Measurements from ENCODE around the gene RERE.
"Not testable (repeated sequence)": the region's sequence is repeated elsewhere in the genome, so short reads cannot be mapped to it uniquely, and the experiment has no call there.

The RERE gene

DNA sequence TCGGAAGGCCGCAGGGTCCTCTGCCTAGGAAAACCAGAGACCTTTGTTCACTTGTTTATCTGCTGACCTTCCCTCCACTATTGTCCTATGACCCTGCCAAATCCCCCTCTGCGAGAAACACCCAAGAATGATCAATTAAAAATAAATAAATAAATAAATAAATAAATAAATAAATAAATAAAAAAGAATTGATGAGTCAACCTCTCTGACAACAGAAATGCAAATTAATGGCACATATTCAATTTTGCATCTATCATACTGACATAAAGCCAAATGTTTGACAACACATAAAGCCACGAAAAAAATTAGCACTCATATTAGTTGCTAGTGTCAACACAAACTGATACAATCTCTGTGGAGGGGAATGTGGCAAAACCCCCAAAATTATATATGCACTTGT lies 314.5 kb downstream of the RERE start:
- DNase-seq, result not testable (repeated sequence)

DNA sequence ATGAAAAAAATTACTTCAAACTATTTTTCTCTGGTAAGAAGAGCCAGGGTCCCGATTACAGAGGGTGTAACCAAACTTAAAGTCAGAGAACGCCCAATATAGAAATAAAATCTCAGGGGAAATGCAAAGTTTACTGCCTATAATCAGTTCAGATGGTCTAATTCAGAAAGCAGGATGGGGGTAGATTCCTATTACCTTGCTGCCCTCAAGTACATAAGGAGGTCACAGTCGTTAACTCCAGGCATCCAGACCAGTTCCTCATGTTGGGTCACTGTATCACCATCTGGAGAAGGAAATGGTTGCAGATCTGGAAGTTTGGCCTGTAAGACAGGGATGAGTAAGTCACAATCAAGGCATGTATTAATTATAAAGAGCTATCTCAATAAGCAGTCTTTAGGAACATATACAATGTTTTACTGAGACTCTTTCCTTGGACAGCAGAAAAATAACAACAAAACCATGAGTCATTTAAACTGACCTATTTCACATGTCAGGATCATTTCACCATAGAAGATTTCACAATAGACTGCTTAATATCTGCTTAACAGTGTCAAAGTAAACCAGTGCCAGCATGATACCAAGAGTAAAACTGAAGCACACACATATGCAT lies 320.1 kb downstream of the RERE start:
- DNase-seq, result no peak

DNA sequence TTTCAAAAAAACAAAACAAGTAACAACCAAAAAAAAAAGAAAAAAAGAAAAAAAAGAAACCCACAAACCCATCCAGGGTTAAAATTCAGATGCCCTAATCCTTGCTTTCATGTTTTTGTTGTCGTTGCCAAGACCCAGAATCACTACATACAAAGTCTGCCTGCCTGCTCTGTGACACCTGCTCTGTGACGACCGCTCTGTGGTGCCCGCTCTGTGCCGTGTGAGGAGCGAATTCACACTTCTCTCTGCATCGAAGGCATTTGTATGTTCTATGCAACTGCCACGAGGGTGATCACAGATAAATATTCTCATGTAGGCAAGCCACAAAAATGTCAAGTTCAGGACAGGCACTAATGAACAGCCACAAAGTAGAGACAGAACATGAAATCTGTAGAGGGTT lies 321.0 kb downstream of the RERE start:
- DNase-seq, result no peak

DNA sequence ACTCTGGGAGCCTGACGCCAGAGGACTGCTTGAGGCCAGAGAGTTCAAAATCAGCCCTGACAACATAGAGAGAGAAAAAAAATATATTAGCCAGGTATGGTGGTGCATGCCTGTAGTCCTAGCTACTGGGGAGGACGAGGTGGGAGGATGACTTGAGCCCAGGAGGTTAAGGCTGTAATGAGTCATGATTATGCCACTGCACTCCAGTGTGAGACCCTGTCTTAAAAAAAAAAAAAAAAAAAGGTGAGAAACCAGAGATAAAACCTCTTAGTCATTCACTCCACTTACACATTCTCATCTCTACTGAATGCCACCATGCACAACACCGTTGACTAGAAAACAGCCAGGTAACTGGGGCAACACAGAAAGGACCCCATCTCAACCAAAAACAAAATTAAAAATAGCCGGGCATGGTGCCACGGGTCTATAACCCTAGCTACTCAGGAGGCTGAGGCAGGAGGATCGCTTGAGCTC lies 321.5 kb downstream of the RERE start:
- DNase-seq, result no peak

DNA sequence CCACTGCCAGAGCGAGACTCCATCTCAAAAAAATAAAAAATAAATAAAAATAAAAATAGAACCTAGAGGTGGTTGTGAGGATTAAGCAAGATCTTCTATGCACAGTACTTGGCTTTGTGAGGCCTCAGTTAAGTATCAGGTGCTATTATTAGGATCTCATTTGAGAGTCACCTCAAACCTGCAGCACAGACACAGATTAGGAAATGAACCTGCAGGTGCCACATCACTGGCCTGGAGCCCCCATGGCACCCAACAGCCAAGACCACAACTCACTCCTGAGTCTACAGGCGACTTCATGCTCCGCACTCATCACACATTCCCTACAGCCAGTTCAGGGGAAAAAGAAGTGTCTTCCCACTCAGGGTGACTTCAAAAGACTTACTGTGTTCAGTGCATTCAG lies 322.8 kb downstream of the RERE start:
- DNase-seq, result no peak

DNA sequence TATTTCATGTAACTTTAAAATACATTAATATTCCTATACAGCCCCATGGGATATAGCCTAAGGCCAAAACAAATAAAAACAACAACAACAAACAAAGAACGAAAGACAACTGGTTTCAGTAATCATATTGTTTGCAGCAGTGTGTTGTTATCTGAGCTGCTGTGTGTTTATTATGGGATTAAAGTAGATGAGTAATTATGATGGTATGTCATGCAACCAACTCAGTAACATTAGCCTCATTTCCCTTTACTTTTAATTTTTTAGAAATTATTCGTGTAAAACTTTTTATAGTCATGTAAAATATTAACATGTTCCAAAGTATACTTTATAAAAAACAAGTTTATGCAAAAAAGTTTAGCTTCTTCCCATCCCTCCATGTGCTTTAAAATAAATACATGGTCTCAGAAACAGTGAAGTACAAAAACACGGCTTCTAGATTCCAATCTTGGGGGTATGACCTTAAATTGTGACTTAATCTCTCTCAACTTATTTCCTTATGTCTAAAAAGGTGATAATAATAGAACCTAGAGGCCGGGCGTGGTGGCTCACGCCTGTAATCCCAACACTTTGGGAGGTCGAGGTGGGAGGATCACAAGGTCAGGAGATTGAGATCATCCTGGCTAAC lies 323.4 kb downstream of the RERE start:
- DNase-seq, result no peak

DNA sequence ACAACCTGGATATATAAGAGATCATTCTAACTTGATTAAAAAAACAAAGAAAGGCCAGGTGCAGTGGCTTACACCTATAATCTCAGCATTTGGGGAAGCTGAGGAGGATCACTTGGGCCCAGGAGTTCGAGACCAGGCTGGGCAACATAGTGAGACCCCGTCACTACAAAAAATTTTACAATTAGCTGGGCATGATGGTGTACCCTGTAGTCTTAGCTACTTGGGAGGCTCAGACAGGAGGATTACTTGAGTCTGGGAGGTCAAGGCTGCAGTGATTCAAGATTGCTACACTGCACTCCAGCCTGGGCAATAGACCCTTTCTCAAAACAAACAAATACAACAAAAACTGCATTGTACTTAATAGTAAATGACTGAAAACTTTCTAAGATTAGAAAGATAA lies 330.2 kb downstream of the RERE start:
- no peak for DNase-seq

DNA sequence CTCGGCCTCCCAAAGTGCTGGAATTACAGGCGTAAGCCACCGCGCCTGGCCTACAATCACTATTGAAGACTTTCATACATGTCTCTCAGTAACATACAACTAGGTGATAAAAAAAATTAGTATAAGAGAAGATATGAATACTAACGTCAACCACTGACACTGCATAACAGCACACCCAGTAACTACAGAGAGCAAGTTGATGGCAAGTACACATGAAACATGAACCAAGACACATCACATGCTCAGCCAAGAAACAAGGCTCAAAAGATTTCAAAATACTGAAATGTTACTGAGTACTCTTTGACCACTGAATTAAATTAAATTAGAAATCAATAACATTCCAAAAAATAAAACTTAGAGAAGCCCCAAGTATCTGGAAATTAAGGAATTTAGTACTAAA lies 331.4 kb downstream of the RERE start:
- DNase-seq, result no peak

DNA sequence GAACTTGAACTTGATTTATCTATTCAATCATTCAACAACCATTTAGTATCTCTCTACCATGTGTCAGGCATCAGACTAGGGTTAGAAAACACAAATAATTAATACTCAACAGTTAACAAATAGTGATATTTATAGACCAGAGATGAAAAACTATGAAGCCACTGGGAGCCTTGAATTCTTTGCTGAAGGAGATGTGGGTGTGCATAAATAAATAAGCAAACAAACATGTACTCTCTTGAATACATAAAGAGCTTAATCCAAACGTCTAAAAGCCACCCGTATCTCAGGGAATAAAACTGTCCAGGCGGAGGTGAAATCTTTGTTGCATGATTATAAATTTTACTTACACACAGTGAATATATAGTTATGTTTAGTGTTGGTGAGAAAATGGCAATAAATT lies 333.9 kb downstream of the RERE start:
- DNase-seq, result no peak

DNA sequence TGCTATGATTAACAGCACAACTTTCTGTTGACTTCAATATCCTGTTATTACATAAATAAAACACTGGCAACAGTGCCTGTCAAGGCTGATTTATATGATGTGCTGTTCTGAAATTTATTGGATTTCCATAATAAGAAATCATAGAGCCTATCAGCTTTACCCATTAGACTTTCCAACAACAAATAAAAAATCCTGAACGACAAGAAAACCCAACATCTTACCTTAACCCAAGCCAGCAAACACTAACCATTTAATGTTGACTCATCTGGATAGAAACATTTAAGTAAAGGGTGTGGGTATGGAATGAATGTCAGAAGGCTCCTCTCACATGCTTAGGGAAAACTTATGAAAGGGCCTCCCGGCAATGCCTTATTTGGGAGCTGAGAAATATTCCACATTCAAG lies 334.5 kb downstream of the RERE start:
- DNase-seq, result no peak

DNA sequence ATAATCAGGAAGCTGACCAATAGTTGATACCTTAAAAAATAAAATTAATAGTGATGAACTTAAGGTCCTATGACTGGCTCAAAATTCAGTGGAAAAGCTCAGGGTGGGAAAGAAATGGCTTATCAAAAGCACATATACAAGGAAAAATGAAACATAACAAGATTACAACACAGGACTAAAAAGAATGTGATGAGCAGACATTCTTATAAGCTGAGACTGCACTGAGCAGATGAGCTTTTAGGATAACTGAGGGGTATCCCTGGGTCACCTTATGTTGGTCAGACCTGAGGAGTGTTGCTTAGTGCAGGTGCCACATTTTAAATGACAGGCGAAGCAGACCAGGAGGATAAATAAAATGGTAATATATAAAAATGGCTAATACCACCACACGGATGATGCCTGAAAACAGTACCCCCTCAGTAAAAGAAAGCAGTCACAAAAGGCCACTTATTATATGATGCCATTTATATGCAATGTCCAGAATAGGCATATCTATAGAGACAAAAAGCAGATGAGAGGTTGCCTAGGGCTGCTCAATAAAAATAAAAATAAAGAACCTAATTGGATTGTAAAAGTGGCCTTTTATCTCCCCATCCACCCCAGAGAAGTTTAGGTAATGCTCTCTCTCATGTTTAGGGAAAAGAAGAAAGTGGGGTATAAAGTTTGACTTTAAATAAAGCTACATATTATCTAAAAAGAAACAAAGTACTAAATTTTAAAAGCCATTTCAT lies 335.6 kb downstream of the RERE start:
- DNase-seq, result no peak

DNA sequence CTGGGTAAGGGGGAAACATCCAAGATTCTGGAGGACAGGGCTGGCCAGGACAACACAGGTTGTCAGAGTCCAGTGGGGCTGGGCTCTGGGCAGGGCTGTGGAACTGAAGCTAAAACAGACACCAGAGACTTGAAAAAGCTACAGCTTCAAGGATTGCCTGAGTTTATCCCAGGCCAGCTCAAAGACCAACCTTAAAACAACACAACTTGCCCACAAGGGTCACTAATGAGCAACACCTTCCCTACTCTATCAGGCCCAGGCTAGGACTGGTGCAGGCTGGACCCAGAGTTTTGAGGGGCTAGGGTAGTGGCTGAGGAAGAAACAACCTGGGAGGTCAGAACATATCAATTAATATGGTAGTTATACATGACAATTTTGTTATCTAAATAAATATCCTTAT lies 338.9 kb downstream of the RERE start:
- DNase-seq, result no peak

DNA sequence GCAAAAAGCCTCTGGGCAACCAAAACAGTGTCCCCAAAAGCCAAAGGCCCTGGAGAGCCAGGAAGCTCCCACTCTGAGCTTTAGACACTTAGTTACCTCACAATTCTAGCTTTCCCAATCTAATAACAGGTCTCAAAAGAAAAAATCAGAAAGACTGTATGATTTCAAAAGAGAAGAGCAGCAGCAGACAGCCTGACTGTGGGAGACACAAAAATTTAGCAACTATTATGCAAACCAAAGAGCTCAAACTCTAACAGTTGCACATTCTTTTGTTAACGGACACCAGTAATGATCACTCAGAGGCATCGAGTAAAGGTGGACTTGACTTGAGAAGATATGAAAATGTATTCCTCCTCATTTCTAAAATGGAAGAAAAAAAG lies 339.5 kb downstream of the RERE start:
- DNase-seq, result no peak

DNA sequence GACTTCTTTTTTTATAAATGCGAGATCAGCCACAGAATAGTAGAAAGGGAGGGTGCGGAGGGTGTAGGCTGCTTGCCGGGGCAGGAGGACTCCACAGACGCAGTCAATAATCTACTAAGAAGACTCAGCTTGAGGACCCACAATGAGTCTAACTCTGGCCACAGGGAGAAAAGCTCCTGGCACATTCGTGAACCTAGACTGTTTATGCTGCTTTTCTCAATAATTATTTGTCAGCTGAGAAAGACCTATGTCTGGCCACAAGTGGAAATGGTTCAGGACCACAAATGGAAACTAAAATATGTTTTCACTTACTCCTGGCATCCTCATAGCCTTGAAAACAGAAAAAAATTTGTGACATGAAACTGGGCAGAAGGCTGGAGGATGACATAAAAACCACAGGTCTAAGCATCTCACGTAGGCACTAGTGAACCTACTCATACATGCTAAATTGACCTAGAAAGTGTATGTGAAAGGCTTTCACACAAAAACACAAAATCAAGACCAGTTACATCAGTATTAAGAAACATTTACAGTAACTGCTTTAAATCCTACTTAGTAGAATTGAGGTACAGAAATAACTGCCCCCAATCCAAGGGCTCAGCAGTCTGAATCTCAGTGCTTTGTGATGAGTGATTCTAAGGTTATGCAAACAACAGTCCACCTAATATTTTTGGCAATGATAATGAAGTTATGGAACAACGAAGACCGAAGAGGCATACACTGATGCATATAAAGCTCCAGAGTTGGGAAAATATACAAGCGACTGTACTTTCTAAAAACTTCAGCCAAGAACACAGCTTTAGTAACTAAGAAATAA lies 340.1 kb downstream of the RERE start:
- no peak for DNase-seq

DNA sequence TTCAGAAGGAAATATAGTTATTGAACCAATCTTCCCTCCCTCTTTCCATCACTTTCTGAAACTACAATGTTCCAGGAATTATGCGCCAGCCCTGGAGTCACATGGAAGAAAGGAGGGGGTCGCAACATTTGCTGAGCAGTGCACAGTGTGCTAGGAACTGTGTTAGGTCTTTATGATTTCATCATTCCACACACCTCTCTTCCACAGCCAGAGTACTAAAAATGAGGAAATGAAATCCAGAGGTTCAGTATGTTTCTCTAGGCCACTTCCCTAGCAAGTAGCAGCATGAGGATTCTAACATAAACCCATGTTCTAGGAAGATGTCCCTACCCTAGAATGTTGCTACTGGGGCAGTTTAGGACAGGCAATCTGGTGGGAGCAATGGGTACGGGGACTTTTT lies 341.4 kb downstream of the RERE start:
- no peak for DNase-seq

DNA sequence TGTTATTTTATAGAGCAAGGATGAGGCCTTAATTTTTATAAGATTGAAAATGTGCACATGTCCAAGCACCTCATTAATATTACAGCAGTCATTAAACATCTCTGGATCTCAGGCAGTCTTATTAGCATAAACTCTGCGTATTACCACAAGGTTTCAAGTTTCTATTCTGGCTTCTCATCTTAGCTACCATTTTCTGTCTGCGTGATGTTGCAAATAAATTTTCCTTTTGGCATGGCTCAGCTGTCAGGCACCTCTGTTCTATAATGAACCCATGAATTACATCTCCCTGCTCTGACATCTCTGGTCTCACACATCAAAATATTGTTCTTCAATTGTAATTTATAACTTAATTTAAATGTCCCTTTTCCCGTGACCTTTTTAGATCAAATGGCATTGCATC lies 343.1 kb downstream of the RERE start:
- no peak for DNase-seq

DNA sequence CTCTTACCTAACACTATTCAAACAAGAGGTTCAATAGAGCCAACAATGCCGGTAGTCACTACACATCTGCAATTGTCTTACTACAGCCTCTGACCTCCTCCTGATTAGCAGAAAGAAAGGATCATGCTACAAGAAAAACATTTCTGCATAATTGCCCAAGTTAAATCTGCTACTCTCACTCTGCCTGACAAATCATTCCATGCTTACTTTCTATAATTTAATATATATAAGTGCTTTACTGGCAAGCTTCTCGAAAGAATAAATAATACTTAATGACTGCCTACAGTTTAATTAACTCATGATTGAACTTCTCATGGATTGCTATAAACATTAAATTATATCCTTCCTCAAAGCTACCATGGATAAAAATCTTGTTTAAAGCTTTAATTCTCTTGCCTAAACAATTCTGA lies 343.5 kb downstream of the RERE start:
- DNase-seq, result no peak

DNA sequence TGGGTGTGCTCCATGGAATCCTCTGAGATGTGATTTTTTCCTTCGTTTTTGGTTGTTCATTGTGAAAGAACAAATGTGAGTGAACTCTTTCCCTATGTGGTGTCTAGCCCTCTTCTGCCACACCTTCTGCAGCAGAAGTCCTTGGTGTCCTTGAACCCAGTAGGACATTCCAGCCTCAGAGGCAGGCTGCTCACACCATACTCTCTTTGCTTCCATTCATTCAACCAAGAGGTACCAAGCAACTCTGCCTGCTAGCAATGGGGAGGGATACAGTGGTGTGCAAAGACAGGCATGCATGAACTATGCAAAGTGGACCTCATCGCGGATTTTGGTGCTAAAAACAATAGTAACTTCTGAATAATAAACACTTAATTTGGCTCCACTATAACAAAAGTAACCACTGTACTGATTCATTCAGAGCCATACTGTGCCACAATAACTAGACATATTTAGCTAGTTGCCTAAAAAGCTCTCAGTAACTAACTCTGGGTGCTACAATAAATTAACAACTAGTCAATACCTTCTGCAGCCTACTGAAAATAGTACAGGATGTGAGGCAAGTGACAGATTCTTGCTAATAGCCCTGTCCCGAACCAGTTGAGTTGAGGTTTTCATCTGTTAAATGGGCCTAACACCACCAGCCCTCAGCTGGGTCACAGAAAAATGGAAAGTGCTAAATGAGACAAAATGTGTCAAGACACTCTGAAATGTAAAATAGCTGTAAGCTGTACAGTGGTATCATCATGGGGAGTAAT lies 344.1 kb downstream of the RERE start:
- DNase-seq, result no peak

DNA sequence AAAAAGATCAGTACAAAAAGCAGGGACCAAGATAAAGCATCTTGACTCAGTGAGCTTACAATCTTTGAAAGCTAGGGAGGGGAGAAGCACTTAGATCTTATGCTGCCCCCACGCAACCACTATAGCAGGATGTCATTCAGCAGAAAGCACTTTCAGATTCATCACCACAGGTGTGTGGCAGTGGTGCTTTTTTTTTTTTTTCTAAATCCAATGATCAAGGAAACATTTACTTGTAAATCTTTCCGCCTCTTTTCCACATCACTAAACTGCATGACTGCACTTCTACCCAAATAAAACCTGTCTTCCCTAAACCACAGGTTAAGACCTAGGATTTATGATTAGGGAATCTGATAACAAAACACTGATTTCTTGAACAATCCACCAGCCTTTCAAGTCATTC lies 344.8 kb downstream of the RERE start:
- DNase-seq, result peak in 5 of 6 experiments; percentile 16 to 64 (median 56)

DNA sequence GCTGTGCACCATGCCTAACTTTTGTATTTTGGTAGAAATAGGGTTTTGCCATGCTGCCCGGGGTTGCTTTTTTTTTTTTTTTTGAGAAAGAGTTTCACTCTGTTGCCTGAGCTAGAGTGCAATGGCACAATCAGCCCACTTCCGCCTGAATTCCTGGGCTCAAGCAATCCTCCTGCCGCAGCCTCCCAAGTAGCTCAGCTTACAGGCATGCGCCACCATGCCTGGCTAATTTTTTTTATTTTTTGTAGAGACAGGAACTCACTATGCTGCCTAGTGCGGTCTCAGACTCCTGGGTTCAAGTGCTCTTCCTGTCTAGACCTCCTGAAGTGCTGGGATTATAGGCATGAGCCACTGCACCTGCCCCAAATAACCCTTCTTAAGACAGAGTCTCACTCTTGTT lies 346.0 kb downstream of the RERE start:
- no peak for DNase-seq

DNA sequence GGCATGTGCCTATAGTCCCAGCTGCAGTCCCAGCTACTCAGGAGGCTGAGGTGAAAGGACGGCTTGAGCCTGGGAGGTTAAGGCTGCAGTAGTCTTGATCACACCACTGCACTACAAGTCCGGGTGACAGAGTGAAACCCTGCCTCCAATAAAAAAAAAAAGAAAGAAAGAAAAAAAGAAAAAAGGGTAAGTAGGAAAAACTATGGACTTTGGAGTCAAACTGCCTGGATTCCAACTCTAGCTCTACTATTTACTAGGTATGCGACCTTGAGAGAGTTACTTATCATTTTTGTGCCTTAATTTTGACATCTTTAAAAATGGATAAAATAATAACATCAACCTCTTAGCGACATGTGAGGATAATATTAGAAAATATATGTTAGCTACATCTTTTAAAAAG lies 348.7 kb downstream of the RERE start:
- no peak for DNase-seq

DNA sequence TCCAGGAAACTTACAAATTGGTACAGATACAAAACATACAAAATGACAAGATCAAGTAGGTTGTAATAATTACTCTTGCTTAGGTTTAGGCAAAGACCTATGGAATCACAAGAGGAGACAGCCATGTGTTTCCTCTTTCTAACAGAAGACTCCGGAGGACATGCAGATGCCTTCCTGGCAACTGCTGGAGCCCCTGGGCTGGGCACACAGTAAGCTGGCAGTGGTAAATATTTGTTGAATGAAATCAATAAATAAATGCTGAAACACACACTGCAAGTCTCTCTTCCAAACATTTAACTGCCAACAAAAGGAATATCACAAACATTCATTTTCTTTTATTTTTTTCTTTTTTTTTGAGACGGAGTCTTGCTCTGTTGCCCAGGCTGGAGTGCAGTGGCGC lies 350.1 kb downstream of the RERE start:
- DNase-seq, result no peak

DNA sequence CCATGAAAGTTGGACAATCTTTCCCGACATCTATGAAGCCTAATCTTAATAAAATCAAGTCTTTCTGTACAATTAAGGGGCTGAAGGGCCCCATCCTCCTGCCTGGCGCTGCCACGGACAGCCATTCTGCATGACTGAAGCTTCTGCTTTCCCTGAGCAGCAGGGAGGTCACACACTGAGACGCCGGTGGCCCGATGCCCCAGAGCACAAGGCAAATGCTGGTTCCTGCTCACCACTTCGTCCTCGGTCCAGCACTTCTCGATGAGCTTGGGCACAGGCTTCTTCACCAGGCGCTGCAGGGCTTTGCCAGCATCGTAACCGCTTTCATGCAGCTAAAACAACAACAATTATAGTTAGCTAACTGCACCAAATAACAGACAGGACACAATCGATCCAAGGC lies 351.7 kb downstream of the RERE start:
- no peak for DNase-seq
